ENCODE data around the gene KRTAP5-8.

- TF ChIP-seq GATA3 (IDR thresholded peaks at IDR 0.05; ENCODE audit: low read depth, low read length) (no peak), GATA2 (IDR thresholded peaks at IDR 0.05; ENCODE audit: low read depth, low read length) (no peak)
Observed at GRCh38 chr11:71530602-71531001, 7.2 kb upstream of the KRTAP5-8 start.

All from SH-SY5Y (cell line).